ENCODE measurements around the gene CES3. TPM values are rescaled to one million over a fixed set of nuclear protein-coding genes. Genes with fewer than 3 reads are reported as not detected.

Gene CES3
- total RNA-seq, 2 donors from 2014 or later = 2.6 to 4.2 TPM

- ATAC-seq (replicated peaks) = no peak
- Mint-ChIP-seq H3K4me3 (no peak overlapping the region), H3K4me1 (no peaks in the 10 kb centered on the region), H3K9me3 (no peaks in the 10 kb centered on the region), H3K36me3 (ENCODE audit: low read depth) (no peaks in the 10 kb centered on the region), H3K27ac (no peak overlapping the region), H3K27me3 (peaks cover 21% of the 10 kb centered on the region)
Measured at GRCh38 chr16:66921729-66922450, 39.2 kb upstream of the CES3 start.

DNA sequence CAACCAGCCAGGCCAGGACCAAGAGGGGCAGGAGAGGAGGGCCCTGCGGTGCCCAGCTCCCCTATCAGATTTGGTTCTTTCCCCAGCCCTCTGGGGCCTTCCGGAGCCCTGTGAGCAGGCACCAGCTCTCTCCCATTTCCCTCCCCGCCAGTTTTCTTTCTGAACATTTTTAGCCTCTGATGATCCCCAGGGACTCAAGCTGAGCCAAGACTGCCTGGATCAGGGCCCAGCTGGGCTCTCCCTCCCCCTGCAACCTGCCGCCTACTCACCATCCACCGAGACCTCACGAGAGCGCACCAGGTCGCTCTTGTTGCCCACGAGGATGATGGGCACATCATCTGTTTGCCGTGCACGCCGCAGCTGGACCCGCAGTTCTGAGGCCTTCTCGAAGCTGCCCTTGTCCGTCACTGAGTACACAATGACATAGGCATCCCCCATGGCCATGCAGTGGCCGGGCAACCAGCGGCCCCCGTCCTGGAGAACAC is 37.8 kb upstream of the CES3 start:
- Mint-ChIP-seq H3K4me1 (peaks cover 5% of the 10 kb centered on the region), H3K36me3 (ENCODE audit: low read depth) (no peaks in the 10 kb centered on the region), H3K9me3 (no peaks in the 10 kb centered on the region), H3K27me3 (peaks cover 21% of the 10 kb centered on the region), H3K27ac (no peak overlapping the region), H3K4me3 (no peak overlapping the region)
- no peak for ATAC-seq (replicated peaks)

GRCh38 chr16:66923866-66924265 is 37.2 kb upstream of the CES3 start:
- no peaks in the 10 kb centered on the region for H3K9me3 Mint-ChIP-seq
- no peak overlapping the region for H3K27ac Mint-ChIP-seq
- no peaks in the 10 kb centered on the region for H3K36me3 Mint-ChIP-seq (ENCODE audit: low read depth)
- H3K27me3 Mint-ChIP-seq = peaks cover 21% of the 10 kb centered on the region
- peak overlapping the region; percentile 16 for H3K4me3 Mint-ChIP-seq
- H3K4me1 Mint-ChIP-seq = peaks cover 5% of the 10 kb centered on the region
- no peak for ATAC-seq (replicated peaks)

DNA sequence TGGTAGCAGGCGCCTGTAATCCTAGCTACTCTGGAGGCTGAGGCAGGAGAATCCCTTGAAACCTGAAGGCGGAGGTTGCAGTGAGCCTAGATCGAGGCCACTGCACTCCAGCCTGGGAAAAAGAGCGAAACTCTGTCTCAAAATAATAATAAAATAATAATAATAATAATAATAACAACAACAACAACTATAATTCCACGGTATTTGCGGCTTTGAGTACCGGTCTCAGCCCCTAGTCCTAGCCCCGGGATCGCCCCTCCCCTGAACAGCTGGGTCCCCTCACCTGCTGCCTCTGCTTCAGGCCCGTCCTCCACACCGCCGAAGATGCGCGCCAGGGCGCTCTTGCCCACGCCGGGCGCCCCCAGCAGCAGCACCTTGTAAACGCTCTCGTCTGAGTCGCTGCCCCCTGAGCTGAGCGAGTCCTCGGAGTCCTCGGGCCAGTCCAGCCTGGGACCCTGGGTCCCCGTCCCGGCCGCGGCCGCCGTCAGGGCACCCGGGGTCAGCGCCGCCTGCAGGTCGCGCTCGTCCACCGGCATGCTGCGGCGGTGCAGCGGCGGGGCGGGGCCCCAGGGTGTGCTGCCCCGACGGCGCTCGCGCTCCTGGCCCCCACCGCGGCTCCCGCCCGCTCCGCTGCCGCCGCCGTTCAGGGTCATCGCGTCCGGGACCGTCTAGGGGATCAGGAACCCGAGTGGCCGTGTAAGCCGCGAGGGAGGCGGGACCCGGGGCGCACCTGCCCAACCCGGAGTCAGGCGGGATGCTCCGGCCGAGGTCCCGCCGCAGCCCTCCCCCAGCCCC is 36.3 kb upstream of the CES3 start:
- Mint-ChIP-seq H3K4me1 (peaks cover 5% of the 10 kb centered on the region), H3K9me3 (no peaks in the 10 kb centered on the region), H3K27ac (no peak overlapping the region), H3K27me3 (peaks cover 17% of the 10 kb centered on the region), H3K36me3 (ENCODE audit: low read depth) (peaks cover 3% of the 10 kb centered on the region), H3K4me3 (peak overlapping the region; percentile 16)
- peak; percentile 73 for ATAC-seq (replicated peaks)

DNA sequence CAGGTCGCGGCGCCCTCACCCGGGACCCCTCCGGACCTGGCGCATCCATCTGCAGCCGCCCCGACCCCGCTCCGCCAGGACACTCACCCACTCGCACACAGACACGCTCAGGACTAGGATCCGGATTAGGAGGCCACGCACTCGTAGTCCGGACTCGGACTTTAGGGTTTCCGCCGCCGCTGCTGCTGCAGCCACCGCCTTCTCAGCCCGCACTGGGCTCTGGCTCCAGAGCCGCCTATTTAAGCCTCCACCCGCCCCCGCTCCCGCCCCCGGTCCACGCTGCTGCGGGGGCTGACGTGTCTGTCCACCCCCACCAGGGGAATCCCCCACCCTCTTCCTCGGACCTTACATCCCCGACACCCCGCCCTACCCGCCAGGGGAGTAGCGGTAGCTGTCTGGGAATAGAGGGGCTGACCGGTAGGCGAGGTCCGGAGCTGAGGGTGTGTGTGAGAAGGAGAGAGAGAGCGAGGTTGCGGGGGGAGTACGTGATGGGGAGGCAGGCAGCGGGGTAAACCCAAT is 35.7 kb upstream of the CES3 start, which contains the start of gene RRAD:
TSS of gene RRAD (minus strand) at position 214 of the 519 bp plus-strand sequence. CDS start 356 bp downstream, outside the sequence.
- H3K27me3 Mint-ChIP-seq = peaks cover 17% of the 10 kb centered on the region
- ATAC-seq (replicated peaks) = peak; percentile 1
- peak within 1 kb of the TSS; percentile 62 for H3K4me3 Mint-ChIP-seq
- H3K27ac Mint-ChIP-seq = peak within 1 kb of the TSS; percentile 65
- H3K36me3 Mint-ChIP-seq (ENCODE audit: low read depth) = peaks cover 9% of the 10 kb centered on the region
- H3K4me1 Mint-ChIP-seq = peaks cover 5% of the 10 kb centered on the region
- no peaks in the 10 kb centered on the region for H3K9me3 Mint-ChIP-seq

DNA sequence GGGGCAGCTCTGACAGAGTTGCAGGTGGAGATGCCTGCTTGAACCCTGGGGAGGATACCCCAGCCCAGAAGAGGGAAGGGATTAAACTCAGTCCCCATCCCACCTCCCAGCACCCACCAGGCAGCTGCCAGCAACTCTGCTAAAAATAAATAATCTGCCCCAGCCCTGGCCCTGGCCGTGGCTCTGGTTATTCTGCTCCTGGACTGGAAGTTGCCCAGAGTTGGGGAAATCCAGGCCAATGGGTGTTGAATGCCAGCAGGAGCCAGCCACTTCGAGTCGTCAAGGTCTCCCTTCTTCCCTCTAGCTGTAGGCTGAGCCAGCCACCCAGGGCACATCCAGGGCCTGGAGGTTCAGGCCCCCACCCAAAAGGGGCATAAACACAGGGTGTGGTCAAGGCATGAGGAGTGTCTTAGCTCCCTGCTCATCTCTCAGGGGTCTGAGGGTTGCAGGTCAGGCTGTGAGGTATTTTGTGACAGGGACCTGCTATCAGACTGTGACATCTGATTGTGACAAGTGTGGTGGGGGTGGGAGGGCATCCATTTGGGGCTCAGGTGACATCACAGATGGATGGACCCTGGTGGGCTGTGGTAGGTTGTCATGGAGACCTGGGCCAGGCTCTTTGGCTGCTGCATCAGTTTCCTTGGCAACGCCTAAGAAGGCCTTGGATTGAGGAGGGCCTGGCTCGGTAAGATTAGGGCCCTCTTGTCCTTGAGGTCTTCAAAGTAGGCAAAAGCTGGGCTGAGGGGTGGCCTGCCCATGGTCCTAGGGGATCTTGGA is 34.7 kb upstream of the CES3 start:
- peak overlapping the region; percentile 62 for H3K4me3 Mint-ChIP-seq
- H3K27ac Mint-ChIP-seq = peak overlapping the region; percentile 65
- no peaks in the 10 kb centered on the region for H3K9me3 Mint-ChIP-seq
- H3K27me3 Mint-ChIP-seq = peaks cover 12% of the 10 kb centered on the region
- H3K4me1 Mint-ChIP-seq = peaks cover 5% of the 10 kb centered on the region
- ATAC-seq (replicated peaks) = no peak
- H3K36me3 Mint-ChIP-seq (ENCODE audit: low read depth) = peaks cover 14% of the 10 kb centered on the region

DNA sequence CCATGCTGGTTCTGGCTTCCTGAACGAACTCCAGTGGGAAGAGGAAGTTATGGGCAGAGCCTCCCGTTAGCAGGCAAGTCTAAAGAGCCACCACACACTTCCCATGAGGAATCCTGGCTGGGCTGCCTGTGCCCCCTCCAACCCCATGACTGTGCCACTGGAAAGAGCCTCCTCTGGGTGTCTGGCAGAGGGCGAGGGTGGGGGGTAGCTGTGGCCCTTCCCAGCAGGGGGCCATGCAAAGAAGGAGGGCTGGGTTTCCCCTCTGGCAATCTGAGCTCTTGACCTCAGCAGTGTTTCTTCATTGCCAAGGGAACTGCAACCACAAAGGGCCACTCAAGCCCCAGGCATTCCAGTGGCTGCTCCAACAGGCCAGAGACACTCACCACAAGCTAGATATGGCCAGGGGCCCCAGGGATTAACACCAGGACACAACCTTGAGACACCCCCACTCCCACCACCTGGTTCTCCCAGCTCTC is 34.1 kb upstream of the CES3 start:
- Mint-ChIP-seq H3K27ac (no peak overlapping the region), H3K27me3 (peaks cover 10% of the 10 kb centered on the region), H3K4me1 (peaks cover 5% of the 10 kb centered on the region), H3K36me3 (ENCODE audit: low read depth) (peaks cover 21% of the 10 kb centered on the region), H3K9me3 (no peaks in the 10 kb centered on the region), H3K4me3 (no peak overlapping the region)
- ATAC-seq (replicated peaks) = no peak

GRCh38 chr16:66927918-66928649 is 33.0 kb upstream of the CES3 start:
- Mint-ChIP-seq H3K9me3 (no peaks in the 10 kb centered on the region), H3K27ac (peak overlapping the region; percentile 84), H3K4me3 (peak overlapping the region; percentile 25), H3K4me1 (peaks cover 16% of the 10 kb centered on the region), H3K36me3 (ENCODE audit: low read depth) (peaks cover 32% of the 10 kb centered on the region), H3K27me3 (peaks cover 9% of the 10 kb centered on the region)
- peak; percentile 67 for ATAC-seq (replicated peaks)

DNA sequence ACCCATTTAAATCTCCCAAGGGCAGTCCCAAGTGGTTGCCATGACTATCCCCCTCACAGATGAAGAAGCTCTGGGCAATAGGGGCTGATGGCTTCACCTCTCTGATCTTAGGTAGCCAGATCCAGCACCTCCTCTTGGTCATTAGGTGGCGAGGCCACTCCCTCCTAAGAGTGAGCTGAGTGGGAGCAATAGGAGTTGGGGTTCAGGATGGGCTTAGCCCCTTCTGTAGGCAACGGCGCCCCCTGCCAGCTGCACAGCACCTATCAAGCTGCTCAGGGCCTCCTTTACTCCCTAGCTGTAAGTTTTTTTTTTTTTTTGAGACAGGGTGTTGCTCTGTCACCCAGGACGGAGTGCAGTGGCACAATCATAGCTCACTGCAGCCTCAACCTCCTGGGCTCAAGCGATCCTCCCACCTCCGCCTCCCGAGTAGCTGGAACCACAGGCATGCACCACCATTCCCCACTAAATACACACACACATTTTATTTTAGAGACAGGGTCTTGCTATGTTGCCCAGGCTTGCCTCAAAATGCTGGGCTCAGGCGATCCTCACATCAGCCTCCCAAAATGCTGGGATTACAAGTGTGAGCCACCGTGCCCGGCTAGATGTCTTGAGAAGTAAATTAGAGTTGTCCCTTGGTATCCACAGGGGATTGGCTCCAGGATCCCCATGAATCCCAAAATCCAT is 32.2 kb upstream of the CES3 start:
- H3K9me3 Mint-ChIP-seq = no peaks in the 10 kb centered on the region
- ATAC-seq (replicated peaks) = peak; percentile 49
- peaks cover 23% of the 10 kb centered on the region for H3K4me1 Mint-ChIP-seq
- H3K4me3 Mint-ChIP-seq = no peak overlapping the region
- peak overlapping the region; percentile 84 for H3K27ac Mint-ChIP-seq
- peaks cover 2% of the 10 kb centered on the region for H3K27me3 Mint-ChIP-seq
- peaks cover 39% of the 10 kb centered on the region for H3K36me3 Mint-ChIP-seq (ENCODE audit: low read depth)

DNA sequence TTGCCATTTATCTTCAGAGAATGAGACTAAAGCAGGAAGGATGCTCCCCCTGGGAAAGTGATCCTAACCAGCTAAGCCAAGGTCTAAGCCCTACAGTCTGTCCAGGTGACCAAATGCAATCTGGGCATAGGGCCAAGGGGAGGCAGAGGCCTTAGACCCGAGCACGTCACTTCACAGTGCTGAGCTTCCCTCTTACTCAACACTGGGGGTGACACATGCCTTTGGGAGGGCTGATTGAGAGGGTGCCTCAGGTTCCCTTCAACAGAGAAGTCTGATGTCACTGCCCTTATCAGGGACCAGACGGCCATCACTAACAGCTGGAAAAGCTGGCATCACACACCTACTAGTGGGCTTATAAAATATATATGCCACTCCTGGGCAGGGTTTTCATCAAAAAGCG is 30.9 kb upstream of the CES3 start:
- H3K27me3 Mint-ChIP-seq = no peaks in the 10 kb centered on the region

GRCh38 chr16:66931665-66932064 is 29.4 kb upstream of the CES3 start:
- Mint-ChIP-seq H3K27ac (no peak overlapping the region), H3K4me3 (peak overlapping the region; percentile 98), H3K36me3 (ENCODE audit: low read depth) (peaks cover 62% of the 10 kb centered on the region), H3K9me3 (no peaks in the 10 kb centered on the region), H3K4me1 (peaks cover 30% of the 10 kb centered on the region), H3K27me3 (no peaks in the 10 kb centered on the region)
- no peak for ATAC-seq (replicated peaks)

More for the DNA sequence above, 30.9 kb upstream of the CES3 start:
- H3K9me3 Mint-ChIP-seq = no peaks in the 10 kb centered on the region
- H3K4me3 Mint-ChIP-seq = no peak overlapping the region
- peaks cover 24% of the 10 kb centered on the region for H3K4me1 Mint-ChIP-seq
- no peak for ATAC-seq (replicated peaks)
- H3K27ac Mint-ChIP-seq = no peak overlapping the region
- H3K36me3 Mint-ChIP-seq (ENCODE audit: low read depth) = peaks cover 53% of the 10 kb centered on the region

GRCh38 chr16:66932076-66932475 is 29.0 kb upstream of the CES3 start:
- peak overlapping the region; percentile 98 for H3K27ac Mint-ChIP-seq
- no peaks in the 10 kb centered on the region for H3K27me3 Mint-ChIP-seq
- no peak for ATAC-seq (replicated peaks)
- H3K4me1 Mint-ChIP-seq = peaks cover 32% of the 10 kb centered on the region
- no peaks in the 10 kb centered on the region for H3K9me3 Mint-ChIP-seq
- peaks cover 66% of the 10 kb centered on the region for H3K36me3 Mint-ChIP-seq (ENCODE audit: low read depth)
- H3K4me3 Mint-ChIP-seq = peak overlapping the region; percentile 98

DNA sequence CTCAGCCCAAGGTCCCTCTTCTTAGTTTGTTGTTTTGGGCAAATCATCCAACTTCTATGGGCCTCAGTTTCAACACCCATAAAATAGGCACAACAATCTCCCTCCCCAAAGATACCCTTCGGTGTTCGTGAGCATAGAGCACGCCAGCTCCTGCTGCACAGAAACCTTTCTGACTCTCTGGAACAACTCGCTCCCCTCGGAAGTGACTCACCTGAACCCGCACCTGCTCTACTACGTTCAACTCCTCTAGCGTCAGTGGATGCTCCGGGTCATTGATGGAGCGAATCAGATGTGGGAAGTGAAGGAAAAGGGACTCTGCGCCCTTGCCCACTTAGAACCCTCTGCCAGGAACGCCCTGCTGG is 27.3 kb upstream of the CES3 start:
- Mint-ChIP-seq H3K36me3 (ENCODE audit: low read depth) (peaks cover 72% of the 10 kb centered on the region), H3K27me3 (no peaks in the 10 kb centered on the region), H3K4me3 (peak overlapping the region; percentile 98), H3K4me1 (peaks cover 27% of the 10 kb centered on the region), H3K9me3 (no peaks in the 10 kb centered on the region), H3K27ac (peak overlapping the region; percentile 98)
- peak; percentile 80 for ATAC-seq (replicated peaks)

Measured in activated T-helper 17 cell treated with anti-CD3 and anti-CD28 coated beads, Interleukin-2, amount 50 U/mL, for 72 hours (primary cell).